ENCODE measurements around the gene PKP3. TPM values are rescaled to one million over a fixed set of nuclear protein-coding genes. Genes with fewer than 3 reads are reported as not detected.

The PKP3 gene
- total and polyA plus RNA-seq, 9 of the 15 experiments (the other 6 are each of a cell fraction or from before 2014, with no cell fraction given), result 0.11 to 110 (median 30.7) TPM

- TF ChIP-seq ZFP91 (CRISPR knock-in tag; IDR thresholded peaks at IDR 0.05), result no peak
- peak; percentile 40; the same call in 1 of the 2 replicates for TF ChIP-seq C11orf30 (IDR thresholded peaks at IDR 0.05; ENCODE audit: low read depth)
- peak; percentile 48; the same call in 1 of the 2 replicates for TF ChIP-seq ETV1 (tag; conservative IDR thresholded peaks at IDR 0.05; ENCODE audit: low read depth)
- TF ChIP-seq RAD21 (CRISPR knock-in tag; conservative IDR thresholded peaks at IDR 0.05 in 1 of 2, IDR thresholded peaks at IDR 0.05 in 1 of 2), result peak; percentile 80 to 84
- no peak for TF ChIP-seq MCM2 (IDR thresholded peaks at IDR 0.05; ENCODE audit: low read depth)
- no peak for TF ChIP-seq CSDE1 (IDR thresholded peaks at IDR 0.05)
- peak; percentile 46; the same call in 1 of the 2 replicates for TF ChIP-seq KLF16 (IDR thresholded peaks at IDR 0.05)
- no peak for TF ChIP-seq RBM15 (IDR thresholded peaks at IDR 0.05; ENCODE audit: insufficient read depth, low read length)
- TF ChIP-seq HDAC2 (IDR thresholded peaks at IDR 0.05), result peak; percentile 73
- TF ChIP-seq RAD51 (IDR thresholded peaks at IDR 0.05; ENCODE audit: borderline replicate concordance, low read depth), result peak; percentile 84
- TF ChIP-seq ZNF3 (CRISPR knock-in tag; IDR thresholded peaks at IDR 0.05), result no peak
- TF ChIP-seq BHLHE40 (IDR thresholded peaks at IDR 0.05; ENCODE audit: low read length), result peak; percentile 56
- TF ChIP-seq ZNF592 (IDR thresholded peaks at IDR 0.05), result peak; percentile 78
- peak; percentile 42 for TF ChIP-seq ZNF121 (CRISPR knock-in tag; conservative IDR thresholded peaks at IDR 0.05)
- no peak for TF ChIP-seq ZNF584 (CRISPR knock-in tag; IDR thresholded peaks at IDR 0.05; ENCODE audit: low read depth)
- TF ChIP-seq TCF15 (CRISPR knock-in tag; IDR thresholded peaks at IDR 0.05), result no peak
- no peak for TF ChIP-seq SMARCE1 (IDR thresholded peaks at IDR 0.05)
- peak; percentile 73; the same call in 1 of the 2 replicates for TF ChIP-seq ZBTB1 (CRISPR knock-in tag; IDR thresholded peaks at IDR 0.05; ENCODE audit: borderline replicate concordance, low read depth)
- TF ChIP-seq HNRNPLL (IDR thresholded peaks at IDR 0.05; ENCODE audit: low read depth, low read length, poor library complexity, severe bottlenecking), result peak; percentile 47
- TF ChIP-seq TARDBP (IDR thresholded peaks at IDR 0.05), result no peak
- TF ChIP-seq ATF1 (CRISPR knock-in tag; IDR thresholded peaks at IDR 0.05), result no peak
- peak; percentile 84 for TF ChIP-seq ATF1 (tag; IDR thresholded peaks at IDR 0.05)
- peak; percentile 30 for TF ChIP-seq TAF1 (IDR thresholded peaks at IDR 0.05; ENCODE audit: control insufficient read depth, extremely low read depth, insufficient read depth, low read length, severe bottlenecking)
Measured at GRCh38 chr11:447923-448731, 54.1 kb downstream of the PKP3 start (continued).

Measured in K562 (cell line).